Erythroblast (primary cell): ENCODE data around the gene BCAR3.

Source experiments
- GATA1 ChIP-seq: IDR thresholded peaks from 2 replicates; pipeline ENCODE4 v1.6.1; 2011; ENCODE audit warnings: low read depth, mild to moderate bottlenecking, control low read depth, low read length, moderate library complexity
- POLR2A ChIP-seq: IDR thresholded peaks from 2 replicates; pipeline ENCODE4 v1.6.1; 2011; ENCODE audit warnings: mild to moderate bottlenecking, low read length

DNA sequence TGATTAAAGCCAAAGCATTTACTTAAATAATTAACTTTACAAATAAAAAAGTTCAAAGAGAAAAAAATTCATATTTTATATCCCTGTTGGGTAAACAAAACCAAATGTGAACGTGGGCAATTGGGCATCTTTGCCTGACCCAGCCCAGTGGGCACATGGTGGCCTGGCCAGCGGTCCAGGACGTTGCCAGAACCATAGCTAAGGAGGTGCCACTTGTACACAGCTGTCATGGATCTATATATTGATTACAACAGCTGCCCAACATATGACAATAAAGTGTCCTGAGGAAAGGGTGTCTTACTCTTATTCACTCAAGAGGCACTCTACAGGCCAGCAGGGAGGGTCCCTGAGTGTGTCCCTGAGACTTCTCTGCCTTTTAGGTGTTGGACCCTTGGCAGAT lies 78.5 kb downstream of the BCAR3 start:
- TF ChIP-seq POLR2A (no peak), GATA1 (no peak)
